GDM1 (cell line): ENCODE data around the gene MXD3.
"Not testable (repeated sequence)": the region's sequence is repeated elsewhere in the genome, so short reads cannot be mapped to it uniquely, and the experiment has no call there.

Experiments
- DNase-seq: peaks from one replicate; lab custom pipeline; 2025; lab: John Stamatoyannopoulos, UW

The MXD3 gene

DNA sequence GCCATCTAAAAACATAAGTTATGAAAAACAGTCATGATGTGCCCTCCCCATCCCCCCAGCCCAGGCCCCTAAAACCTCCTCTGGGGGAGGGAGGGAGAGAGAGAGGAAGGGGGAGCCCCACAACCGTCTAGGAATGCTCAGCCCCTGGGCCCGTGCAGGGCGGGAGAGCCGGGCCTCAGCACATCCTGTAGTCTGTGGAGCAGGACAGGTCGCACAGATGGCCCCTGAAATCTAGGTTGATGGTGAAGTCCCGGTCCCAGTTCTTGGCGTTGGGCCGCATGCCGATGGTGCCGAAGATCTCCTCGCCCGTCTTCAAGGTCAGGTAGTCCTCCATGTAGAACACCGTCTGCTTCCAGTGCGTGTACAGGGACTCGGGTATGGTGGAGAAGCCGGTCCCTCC, 46.3 kb downstream of the MXD3 start:
- no peak for DNase-seq

GRCh38 chr5:177264178-177264577, 47.5 kb downstream of the MXD3 start:
- DNase-seq: no peak

DNA sequence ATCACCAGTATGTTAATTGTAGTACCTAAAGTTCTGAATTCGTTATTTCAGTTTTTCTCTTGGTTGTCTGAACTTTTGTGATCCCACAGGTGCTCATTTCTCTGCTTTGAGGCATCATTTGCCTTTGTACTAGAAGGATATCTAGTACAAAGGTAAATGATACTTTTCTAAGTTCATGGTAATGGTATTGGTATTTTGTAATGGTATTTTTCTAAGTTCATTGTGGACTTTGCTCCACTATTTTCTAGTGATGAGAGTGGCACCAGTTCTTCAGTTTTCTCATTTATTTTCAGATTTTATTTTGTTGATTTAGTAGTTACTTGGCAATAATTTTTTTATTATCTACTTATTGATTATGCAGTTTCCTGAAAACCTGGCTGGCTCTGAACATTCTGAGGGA, 50.2 kb downstream of the MXD3 start:
- no peak for DNase-seq

GRCh38 chr5:177260961-177261360, 50.7 kb downstream of the MXD3 start:
- DNase-seq: no peak

DNA sequence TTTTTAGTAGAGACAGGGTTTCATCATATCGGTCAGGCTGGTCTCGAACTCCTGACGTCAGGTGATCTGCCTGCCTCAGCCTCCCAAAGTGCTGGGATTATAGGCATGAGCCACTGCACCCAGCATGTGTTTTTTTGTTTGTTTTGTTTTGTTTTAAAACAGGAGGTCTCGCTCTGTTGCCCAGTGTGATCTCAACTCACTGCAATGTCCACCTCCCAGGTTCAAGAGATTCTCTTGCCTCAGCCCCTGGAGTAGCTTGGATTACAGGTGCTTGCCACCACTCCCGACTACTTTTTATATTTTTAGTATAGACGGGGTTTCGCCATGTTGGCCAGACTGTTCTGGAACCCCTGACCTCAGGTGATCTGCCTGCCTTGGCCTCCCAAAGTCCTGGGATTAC, 53.0 kb downstream of the MXD3 start:
- not testable (repeated sequence) for DNase-seq
